ENCODE measurements around the gene CCDC12. TPM values are rescaled to one million over a fixed set of nuclear protein-coding genes. Genes with fewer than 3 reads are reported as not detected.

CCDC12 gene
- total RNA-seq, 4 donors from 2014 or later = 43.2 to 60.6 (median 51.8) TPM

DNA sequence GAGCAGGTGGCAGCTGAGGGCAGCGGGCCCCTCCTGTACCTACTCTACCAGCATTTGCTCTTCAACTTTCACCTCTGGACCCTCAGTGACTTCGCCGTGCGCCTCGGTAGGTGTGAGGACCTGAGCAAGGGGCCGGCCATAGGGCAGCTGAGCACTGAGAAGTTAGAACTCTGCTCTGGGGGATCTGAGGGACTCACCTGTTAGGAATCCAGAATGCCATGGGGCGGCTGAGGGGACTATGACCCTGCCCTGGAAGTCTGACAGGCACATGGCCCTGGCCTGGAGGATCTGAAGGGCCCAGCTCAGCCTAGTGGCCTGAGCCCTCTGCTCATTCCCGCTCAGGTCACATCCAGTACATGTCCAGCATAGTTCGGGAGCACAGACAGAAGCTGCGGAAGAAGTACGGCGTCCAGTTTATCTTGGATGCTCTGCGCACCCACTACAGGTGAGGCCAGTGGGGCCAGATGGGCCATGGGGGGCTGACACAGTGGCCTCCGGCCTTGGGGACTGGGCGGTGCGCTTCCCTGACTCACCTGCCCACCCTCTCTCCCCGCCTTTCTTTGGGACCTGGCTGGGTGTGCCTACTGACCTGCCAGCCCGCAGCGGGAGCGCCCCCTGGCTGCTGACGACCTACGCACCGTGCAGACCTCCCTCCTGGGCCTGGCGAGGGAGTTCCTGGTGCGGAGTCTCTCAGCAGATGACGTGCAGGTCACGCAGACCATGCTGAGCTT, 21.7 kb upstream of the CCDC12 start:
- Histone ChIP-seq H3K4me1 (no peaks in the 10 kb centered on the region), H3K27ac (no peak overlapping the region), H3K27me3 (no peaks in the 10 kb centered on the region), H3K36me3 (peaks cover 5 to 13% of the 10 kb centered on the region in 2 donors), H3K9me3 (no peaks in the 10 kb centered on the region), H3K4me3 (replicated peaks in 1 of 3) (no peak overlapping the region)
- TF ChIP-seq, protein P1, sequence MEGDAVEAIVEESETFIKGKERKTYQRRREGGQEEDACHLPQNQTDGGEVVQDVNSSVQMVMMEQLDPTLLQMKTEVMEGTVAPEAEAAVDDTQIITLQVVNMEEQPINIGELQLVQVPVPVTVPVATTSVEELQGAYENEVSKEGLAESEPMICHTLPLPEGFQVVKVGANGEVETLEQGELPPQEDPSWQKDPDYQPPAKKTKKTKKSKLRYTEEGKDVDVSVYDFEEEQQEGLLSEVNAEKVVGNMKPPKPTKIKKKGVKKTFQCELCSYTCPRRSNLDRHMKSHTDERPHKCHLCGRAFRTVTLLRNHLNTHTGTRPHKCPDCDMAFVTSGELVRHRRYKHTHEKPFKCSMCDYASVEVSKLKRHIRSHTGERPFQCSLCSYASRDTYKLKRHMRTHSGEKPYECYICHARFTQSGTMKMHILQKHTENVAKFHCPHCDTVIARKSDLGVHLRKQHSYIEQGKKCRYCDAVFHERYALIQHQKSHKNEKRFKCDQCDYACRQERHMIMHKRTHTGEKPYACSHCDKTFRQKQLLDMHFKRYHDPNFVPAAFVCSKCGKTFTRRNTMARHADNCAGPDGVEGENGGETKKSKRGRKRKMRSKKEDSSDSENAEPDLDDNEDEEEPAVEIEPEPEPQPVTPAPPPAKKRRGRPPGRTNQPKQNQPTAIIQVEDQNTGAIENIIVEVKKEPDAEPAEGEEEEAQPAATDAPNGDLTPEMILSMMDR (IDR thresholded peaks at IDR 0.05) = peak; percentile 35 to 87 (median 82)
- no peak for TF ChIP-seq POLR2A (IDR thresholded peaks at IDR 0.05)
- intact Hi-C loops (cut with DNase I) = loop anchor here (5.0 kb wide), 1 partner anchor 76 kb away; no protein-coding TSS in a partner anchor
- 53 to 68% methylated on average over 18 to 20 of the region's 27 CpGs for WGBS, 2 donors
- peak; percentile 79 to 82 for DNase-seq

DNA sequence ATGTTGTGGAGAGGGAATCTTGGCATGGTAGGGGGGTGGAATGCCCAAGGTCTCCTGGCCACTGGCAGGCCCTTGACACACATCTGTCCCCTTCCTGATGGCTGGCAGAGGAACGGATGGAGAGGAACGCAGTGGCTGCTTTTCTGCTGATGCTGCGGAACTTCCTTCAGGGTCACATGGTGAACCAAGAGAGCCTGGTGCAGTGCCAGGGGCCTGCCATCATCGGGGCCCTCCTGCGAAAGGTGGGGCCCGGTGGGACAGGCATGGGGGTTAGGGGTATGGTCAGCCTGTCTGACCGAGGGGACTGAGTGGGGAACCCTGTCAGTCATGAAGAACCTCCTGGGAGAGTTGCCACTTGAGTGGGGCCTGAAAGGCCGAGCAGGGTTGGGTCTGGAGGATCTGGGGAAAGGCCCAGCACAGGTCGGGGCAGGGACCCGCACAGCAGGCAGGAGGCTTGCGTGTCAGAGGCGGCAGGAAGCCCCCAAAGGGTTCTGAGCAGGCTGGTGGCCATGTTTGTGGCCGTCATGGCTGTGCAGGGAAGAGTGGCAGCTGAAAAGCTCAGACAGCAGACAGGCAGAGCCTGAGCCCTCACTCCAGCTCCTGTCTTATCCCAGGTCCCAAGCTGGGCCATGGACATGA, 21.0 kb upstream of the CCDC12 start:
- Histone ChIP-seq H3K36me3 (peaks cover 0 to 11% of the 10 kb centered on the region in 2 donors), H3K27ac (no peak overlapping the region), H3K4me3 (replicated peaks in 1 of 3) (no peak overlapping the region), H3K9me3 (no peaks in the 10 kb centered on the region), H3K4me1 (no peaks in the 10 kb centered on the region), H3K27me3 (no peaks in the 10 kb centered on the region)
- WGBS, 2 donors = 78 to 85% methylated on average over 11 to 13 of the region's 13 CpGs
- intact Hi-C loops (cut with DNase I) = loop anchor here (5.0 kb wide), 1 partner anchor 75 kb away; no protein-coding TSS in a partner anchor
- DNase-seq = no peak
- no peak for TF ChIP-seq POLR2A (IDR thresholded peaks at IDR 0.05)
- TF ChIP-seq, protein P1 (IDR thresholded peaks at IDR 0.05) = no peak

DNA sequence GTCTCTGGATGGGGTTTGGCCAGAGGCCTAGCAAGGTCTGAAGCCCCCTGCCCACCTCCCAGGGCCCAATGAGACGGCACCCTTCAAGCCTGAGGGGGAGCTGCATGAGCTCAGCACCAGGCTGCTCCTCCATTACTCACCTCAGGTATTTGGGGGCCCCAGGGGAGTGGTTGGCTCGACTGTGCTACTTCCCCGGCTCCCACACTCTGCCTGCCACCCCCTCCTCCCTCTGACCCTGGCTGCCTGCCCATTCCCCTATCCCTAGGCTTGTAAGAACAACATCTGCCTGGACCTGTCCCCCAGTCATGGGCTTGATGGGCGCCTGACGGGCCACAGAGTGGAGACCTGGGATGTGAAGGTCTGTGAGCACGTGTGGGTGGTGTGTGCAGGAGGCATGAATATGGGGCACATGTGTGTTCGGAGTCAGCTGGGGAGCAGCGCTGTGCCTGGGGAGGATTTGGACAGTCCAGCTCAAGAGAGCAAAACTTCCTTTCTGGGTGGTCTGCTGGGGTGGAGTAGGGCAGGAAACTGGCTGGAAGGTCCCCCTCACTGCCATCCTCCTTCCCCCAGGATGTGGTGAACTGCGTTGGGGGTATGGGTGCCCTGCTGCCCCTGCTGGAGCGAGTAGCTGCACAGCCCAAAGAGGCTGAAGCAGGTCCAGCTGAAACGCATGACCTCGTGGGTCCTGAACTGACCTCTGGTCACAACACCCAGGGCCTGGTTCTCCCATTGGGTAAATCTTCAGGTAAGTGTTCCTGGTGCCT, 20.3 kb upstream of the CCDC12 start:
- Histone ChIP-seq H3K4me1 (no peaks in the 10 kb centered on the region), H3K36me3 (peaks cover 0 to 5% of the 10 kb centered on the region in 2 donors), H3K4me3 (replicated peaks in 1 of 3) (no peak overlapping the region), H3K27me3 (no peaks in the 10 kb centered on the region), H3K9me3 (no peaks in the 10 kb centered on the region), H3K27ac (no peak overlapping the region)
- no peak for TF ChIP-seq POLR2A (IDR thresholded peaks at IDR 0.05)
- TF ChIP-seq, protein P1 (IDR thresholded peaks at IDR 0.05) = no peak
- no peak for DNase-seq
- 81 to 89% methylated on average over 10 to 12 of the region's 12 CpGs for WGBS, 2 donors
- intact Hi-C loops (cut with DNase I) = loop anchor here (5.0 kb wide), 1 partner anchor 75 kb away; no protein-coding TSS in a partner anchor

DNA sequence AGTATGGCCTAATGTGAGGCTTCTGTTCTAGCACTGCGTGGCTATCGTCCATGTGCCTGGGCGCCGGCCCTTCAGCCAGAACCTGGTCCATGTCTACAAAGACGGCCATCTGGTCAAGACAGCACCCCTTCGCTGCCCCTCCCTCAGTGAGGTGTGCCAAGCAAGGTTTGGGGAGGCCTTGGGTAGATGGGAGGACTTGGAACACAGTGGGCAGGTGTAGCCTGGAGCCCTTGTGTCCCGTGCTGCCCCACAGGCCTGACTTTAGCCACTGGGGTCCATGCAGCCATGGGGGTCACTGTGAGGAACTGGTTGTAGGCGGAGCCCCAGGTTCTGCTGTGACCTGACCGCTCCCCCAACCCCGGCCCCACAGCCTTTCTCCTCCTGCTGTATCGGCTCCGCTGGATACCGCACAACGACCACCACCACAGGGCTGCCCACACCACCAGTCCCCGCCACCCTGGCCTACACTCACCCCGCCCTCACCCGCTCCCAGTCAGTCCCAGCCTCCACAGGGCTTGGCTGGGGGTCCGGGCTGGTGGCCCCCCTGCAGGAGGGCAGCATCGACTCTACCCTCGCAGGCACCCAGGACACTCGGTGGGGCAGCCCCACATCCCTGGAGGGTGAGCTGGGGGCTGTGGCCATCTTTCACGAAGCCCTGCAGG, 19.5 kb upstream of the CCDC12 start:
- Histone ChIP-seq H3K9me3 (no peaks in the 10 kb centered on the region), H3K27me3 (no peaks in the 10 kb centered on the region), H3K4me3 (replicated peaks in 1 of 3) (no peak overlapping the region), H3K4me1 (no peaks in the 10 kb centered on the region), H3K27ac (no peak overlapping the region), H3K36me3 (no peaks in the 10 kb centered on the region)
- WGBS, 2 donors = 92 to 98% methylated on average over 11 to 19 of the region's 22 CpGs
- intact Hi-C loops (cut with DNase I) = loop anchor here (5.0 kb wide), 1 partner anchor 74 kb away; no protein-coding TSS in a partner anchor
- TF ChIP-seq, protein P1 (IDR thresholded peaks at IDR 0.05) = no peak
- DNase-seq = no peak

Measured in thyroid gland (tissue), 4 donors.